ENCODE measurements around the gene ERLEC1.

- no peak for TF ChIP-seq POLR2A (IDR thresholded peaks at IDR 0.05)
- no peak for TF ChIP-seq CTCF (IDR thresholded peaks at IDR 0.05)
- no peak for TF ChIP-seq POLR2AphosphoS5 (IDR thresholded peaks at IDR 0.05)
Observed at GRCh38 chr2:53782676-53783075, 4.2 kb upstream of the ERLEC1 start.

All from prostate gland (tissue), 2 donors.